Gastrocnemius medialis (tissue), 4 donors: ENCODE measurements around the gene NCS1. TPM values are rescaled to one million over a fixed set of nuclear protein-coding genes. Genes with fewer than 3 reads are reported as not detected.

ENCODE experiments used
- ATAC-seq, 2 donors: fragments of 150-250 bp; one replicate each; pipeline ENCODE4 v1.9.1; 2016
- DNase-seq, 2 donors: peaks; one replicate each; pipeline ENCODE4 v3.0.0-alpha.2; 2019
- H3K27ac ChIP-seq, 4 donors: fragments of 200-600 bp; sonication (generic); 1 replicate in 1 of 4; 2 replicates in 3 of 4; pipeline ENCODE4 v1.5.1; 2016 to 2018; ENCODE audit warnings: mild to moderate bottlenecking in 2 of 4, moderate library complexity in 1 of 4
- H3K27me3 ChIP-seq, 3 donors: fragments of 200-600 bp; sonication (generic) in 2 of 3; 1 replicate in 1 of 3; 2 replicates in 2 of 3; pipeline versions ENCODE4 v1.5.1 to v1.6.0; 2016 to 2019; ENCODE audit warnings: mild to moderate bottlenecking in 1 of 3, moderate library complexity in 1 of 3
- H3K36me3 ChIP-seq, 2 donors: fragments of 200-600 bp; sonication (generic) in 1 of 2; one replicate each; pipeline ENCODE4 v1.5.1; 2017 to 2018
- H3K4me1 ChIP-seq, 2 donors: fragments of 200-600 bp; sonication (generic) in 1 of 2; one replicate each; pipeline ENCODE4 v1.5.1; 2016 to 2017; ENCODE audit warnings: mild to moderate bottlenecking in 2 of 2
- H3K4me3 ChIP-seq, 4 donors: fragments of 200-600 bp; sonication (generic) in 3 of 4; 1 replicate in 1 of 4; 2 replicates in 3 of 4; pipeline ENCODE4 v1.5.1; 2016 to 2019; ENCODE audit warnings: mild to moderate bottlenecking in 2 of 4
- H3K9me3 ChIP-seq, 3 donors: fragments of 200-600 bp; sonication (generic) in 2 of 3; 1 replicate in 1 of 3; 2 replicates in 2 of 3; pipeline ENCODE4 v1.5.1; 2016 to 2019
- CTCF ChIP-seq, 5 experiments: fragments of 450-650 bp in 3 of 5; fragments of 200-600 bp in 2 of 5; sonication (generic) in 2 of 5; IDR thresholded peaks in 4 of 5; conservative IDR thresholded peaks in 1 of 5; 1 replicate in 4 of 5; 2 replicates in 1 of 5; pipeline ENCODE4 v1.5.1; 2016 to 2019; ENCODE audit warnings: antibody characterized with exemption in 5 of 5, mild to moderate bottlenecking in 3 of 5, moderate library complexity in 3 of 5
- POLR2A ChIP-seq, 2 donors: fragments of 450-650 bp; IDR thresholded peaks; one replicate each; pipeline ENCODE4 v1.6.1; 2017; ENCODE audit warnings: antibody characterized with exemption in 2 of 2, mild to moderate bottlenecking in 2 of 2, moderate library complexity in 2 of 2
- in situ Hi-C, 4 donors: fragments of 200-750 bp; cut with MboI; loops; one replicate each; pipeline versions ENCODE4 v1.15.0 to v1.8.0; 2017; ENCODE audit warnings: low sequenced_read_pairs in 4 of 4
- intact Hi-C: fragments of 100-400 bp; cut with DNase I; formaldehyde crosslinking; loops from one replicate; pipeline ENCODE4 v1.15.1; 2023; ENCODE audit warnings: low total_unique reads
- total RNA-seq, 4 donors: library from RNA; depleted of rRNA; stranded (reverse); fragments of >200 nt; gene quantifications; one replicate each; pipeline versions ENCODE4 v1.1.0 to v1.2.3, GENCODE V29; 2016

Gene NCS1
- total RNA-seq, 4 donors from 2014 or later: 2.1 to 4.6 (median 2.5) TPM

GRCh38 chr9:130266236-130267098, 94.3 kb downstream of the NCS1 start:
- Histone ChIP-seq H3K9me3 (no peaks in the 10 kb centered on the region), H3K27me3 (peaks cover 64 to 80% (median 76%) of the 10 kb centered on the region in 3 donors), H3K4me1 (peaks cover 6 to 7% of the 10 kb centered on the region in 2 donors), H3K36me3 (no peaks in the 10 kb centered on the region), H3K4me3 (peak overlapping the region; percentile 31 to 45 (median 42)), H3K27ac (peak overlapping the region; percentile 48 to 73 (median 68))
- in situ Hi-C loops (no loop called here), intact Hi-C loops (no loop called here)
- ATAC-seq: no peak
- no peak for DNase-seq
- TF ChIP-seq CTCF (IDR thresholded peaks at IDR 0.05 in 4 of 5, conservative IDR thresholded peaks at IDR 0.05 in 1 of 5) (no peak), POLR2A (IDR thresholded peaks at IDR 0.05) (no peak)

- H3K4me1 ChIP-seq: peaks cover 6 to 7% of the 10 kb centered on the region in 2 donors
- H3K27ac ChIP-seq: peak overlapping the region; percentile 51 to 73 (median 70)
- TF ChIP-seq POLR2A (IDR thresholded peaks at IDR 0.05) (no peak), CTCF (IDR thresholded peaks at IDR 0.05 in 4 of 5, conservative IDR thresholded peaks at IDR 0.05 in 1 of 5) (no peak)
- in situ Hi-C loops: no loop called here
- peak; percentile 23 to 41 for ATAC-seq
- peak in 1 of 2 donors; percentile 58 for DNase-seq
- H3K36me3 ChIP-seq: no peaks in the 10 kb centered on the region
- H3K27me3 ChIP-seq: peaks cover 70 to 80% (median 77%) of the 10 kb centered on the region in 3 donors
- peak overlapping the region in 1 of 4 donors; percentile 2 for H3K4me3 ChIP-seq
- H3K9me3 ChIP-seq: no peaks in the 10 kb centered on the region
- intact Hi-C loops: no loop called here
Measured at GRCh38 chr9:130267930-130268329, 95.7 kb downstream of the NCS1 start.

DNA sequence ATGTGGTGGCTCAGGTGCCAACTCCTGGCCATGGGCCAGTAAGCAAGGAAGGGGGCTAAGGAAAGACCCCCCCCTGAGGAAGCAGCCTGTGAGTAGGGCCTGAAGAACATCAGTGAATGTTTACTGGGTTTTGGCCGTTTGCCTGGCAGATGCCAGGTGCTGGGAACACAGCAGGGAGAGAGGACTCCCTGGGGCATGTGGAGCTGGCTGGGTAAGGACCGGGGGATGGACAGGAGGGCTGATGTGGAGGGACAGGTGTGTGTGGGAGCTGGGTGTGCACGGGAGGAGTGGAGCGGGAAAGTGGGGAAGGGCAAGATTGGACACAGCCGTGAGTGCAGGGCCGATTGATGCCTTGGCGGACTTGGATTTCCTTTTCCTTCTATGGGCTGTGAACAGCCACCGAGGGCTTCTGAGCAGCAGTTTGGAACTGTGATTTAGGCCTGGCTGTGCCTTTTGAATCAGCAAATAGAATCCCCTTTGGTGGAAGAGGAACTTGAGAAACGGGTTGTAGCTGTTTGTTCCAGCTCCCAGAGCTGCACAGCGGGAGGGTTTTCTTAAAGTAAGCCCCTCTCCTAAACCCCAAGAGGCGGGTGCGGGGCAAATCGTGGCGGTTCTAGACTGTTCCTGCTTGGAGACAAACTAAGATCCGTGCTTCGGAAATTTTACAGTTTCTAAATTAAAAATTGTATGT, 96.5 kb downstream of the NCS1 start:
- Histone ChIP-seq H3K27ac (peak overlapping the region; percentile 51 to 73 (median 70)), H3K27me3 (peaks cover 63 to 79% (median 75%) of the 10 kb centered on the region in 3 donors), H3K36me3 (no peaks in the 10 kb centered on the region), H3K9me3 (no peaks in the 10 kb centered on the region), H3K4me3 (peak overlapping the region in 3 of 4 donors; percentile 2 to 15 (median 7)), H3K4me1 (peaks cover 6 to 7% of the 10 kb centered on the region in 2 donors)
- DNase-seq: no peak
- TF ChIP-seq POLR2A (IDR thresholded peaks at IDR 0.05): no peak
- TF ChIP-seq CTCF (IDR thresholded peaks at IDR 0.05 in 4 of 5, conservative IDR thresholded peaks at IDR 0.05 in 1 of 5): no peak
- intact Hi-C loops (no loop called here), in situ Hi-C loops (no loop called here)
- peak; percentile 25 to 38 for ATAC-seq

DNA sequence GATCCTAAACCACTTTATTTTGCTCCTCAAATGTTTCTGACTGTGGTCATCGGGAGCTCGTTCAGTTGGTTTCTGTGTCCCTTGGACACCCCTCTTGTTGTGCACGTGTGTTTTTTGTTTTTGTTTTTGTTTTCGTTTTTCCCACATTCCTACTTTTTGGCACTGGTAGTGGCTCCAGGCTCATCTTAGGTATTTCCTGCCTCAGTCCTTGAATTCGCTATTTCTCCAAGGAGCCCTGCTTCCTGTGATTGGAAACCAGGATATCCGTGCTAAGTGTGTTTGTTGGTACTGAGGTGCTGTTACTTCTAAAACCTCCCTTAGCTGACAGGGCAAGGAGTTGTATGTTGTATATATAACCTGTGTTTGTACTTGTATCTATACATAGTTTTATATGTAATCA, 99.3 kb downstream of the NCS1 start:
- Histone ChIP-seq H3K4me1 (peaks cover 0 to 7% of the 10 kb centered on the region in 2 donors), H3K4me3 (peak overlapping the region; percentile 14 to 34 (median 18)), H3K27me3 (peaks cover 43 to 62% (median 56%) of the 10 kb centered on the region in 3 donors), H3K9me3 (no peaks in the 10 kb centered on the region), H3K27ac (peak overlapping the region; percentile 51 to 73 (median 70)), H3K36me3 (no peaks in the 10 kb centered on the region)
- TF ChIP-seq CTCF (IDR thresholded peaks at IDR 0.05 in 4 of 5, conservative IDR thresholded peaks at IDR 0.05 in 1 of 5) (no peak), POLR2A (IDR thresholded peaks at IDR 0.05) (no peak)
- in situ Hi-C loops: no loop called here
- intact Hi-C loops: no loop called here
- DNase-seq: no peak
- peak in 1 of 2 donors; percentile 37 for ATAC-seq
